Activated T-helper 2 cell treated with anti-CD3 and anti-CD28 coated beads, Interferon-gamma antibody, Interleukin-2, Interleukin-4, amounts not matched to agents 10 μg/mL and 5 μg/mL and 100 μg/mL, durations not matched to agents 14 hours and 24 hours and 36 hours (primary cell): ENCODE data around the gene FOLH1. TPM values are rescaled to one million over a fixed set of nuclear protein-coding genes. Genes with fewer than 3 reads are reported as not detected.
"Not testable (repeated sequence)": the region's sequence is repeated elsewhere in the genome, so short reads cannot be mapped to it uniquely, and the experiment has no call there.

Experiments used
- DNase-seq: peaks from one replicate; pipeline ENCODE4 v3.0.0; 2021; ENCODE audit warnings: low spot score
- H3K27ac Mint-ChIP-seq: one replicate; pipeline ENCODE4 v1.8.0; 2021; ENCODE audit warnings: mixed read lengths
- H3K27me3 Mint-ChIP-seq: one replicate; pipeline ENCODE4 v1.8.0; 2021; ENCODE audit warnings: low read depth, mixed read lengths
- H3K36me3 Mint-ChIP-seq: one replicate; pipeline ENCODE4 v1.8.0; 2021; ENCODE audit warnings: low read depth, mixed read lengths
- H3K4me1 Mint-ChIP-seq: one replicate; pipeline ENCODE4 v1.8.0; 2021; ENCODE audit warnings: low read depth, mixed read lengths
- H3K4me3 Mint-ChIP-seq: one replicate; pipeline ENCODE4 v1.8.0; 2021; ENCODE audit warnings: low read depth, mild to moderate bottlenecking, moderate library complexity, mixed read lengths
- H3K9me3 Mint-ChIP-seq: one replicate; pipeline ENCODE4 v1.8.0; 2021; ENCODE audit warnings: mixed read lengths
- intact Hi-C: fragments of 100-400 bp; cut with micrococcal nuclease; formaldehyde crosslinking; loops from one replicate; pipeline ENCODE4 v1.15.1; 2023
- total RNA-seq: library from RNA; stranded (reverse); gene quantifications from 2 replicates; pipeline ENCODE4 v1.2.3, GENCODE V29; 2022

FOLH1 gene
- total RNA-seq, 1 donor from 2014 or later, result not detected

DNA sequence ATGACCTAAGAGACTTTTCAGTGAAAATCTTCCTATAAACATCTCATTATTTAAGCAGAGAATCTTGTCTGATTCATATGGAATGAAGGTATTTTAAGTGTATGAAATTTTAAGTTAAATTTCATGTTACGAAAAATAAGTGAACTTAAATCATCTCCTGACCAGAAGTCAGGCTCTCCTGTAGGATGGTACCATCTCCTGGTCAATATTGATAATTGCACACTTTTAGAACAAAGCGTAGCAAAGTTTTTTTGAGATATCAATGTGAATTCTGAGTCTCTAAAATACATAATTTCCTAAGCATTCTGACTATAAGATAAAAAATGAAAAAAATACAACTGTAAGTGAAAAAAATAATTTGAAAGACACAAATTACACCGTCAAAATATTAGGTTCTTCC lies 38.8 kb downstream of the FOLH1 start:
- H3K27me3 Mint-ChIP-seq, H3K4me3 Mint-ChIP-seq, H3K36me3 Mint-ChIP-seq, H3K9me3 Mint-ChIP-seq, intact Hi-C loops, H3K27ac Mint-ChIP-seq, DNase-seq, H3K4me1 Mint-ChIP-seq: not testable (repeated sequence)

DNA sequence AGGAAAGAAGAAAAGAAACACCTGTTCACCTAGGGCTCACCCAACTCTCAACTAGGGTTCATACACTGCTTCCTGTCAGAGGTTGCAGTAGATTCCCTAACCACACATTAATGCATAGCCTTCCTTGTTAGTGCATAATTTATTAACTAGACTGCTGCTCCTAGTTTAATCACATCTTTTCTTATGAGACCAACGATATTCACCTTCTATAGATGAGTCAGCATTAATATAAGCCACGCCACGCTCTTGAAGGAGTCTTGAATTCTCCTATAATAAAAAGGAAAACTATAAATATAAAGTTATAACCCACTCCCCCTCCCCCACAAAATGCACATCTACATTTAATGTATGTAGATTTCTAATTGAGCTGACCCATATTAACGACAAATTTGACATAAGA lies 39.4 kb downstream of the FOLH1 start:
- H3K27ac Mint-ChIP-seq, intact Hi-C loops, DNase-seq, H3K36me3 Mint-ChIP-seq, H3K9me3 Mint-ChIP-seq, H3K27me3 Mint-ChIP-seq, H3K4me1 Mint-ChIP-seq, H3K4me3 Mint-ChIP-seq: not testable (repeated sequence)

DNA sequence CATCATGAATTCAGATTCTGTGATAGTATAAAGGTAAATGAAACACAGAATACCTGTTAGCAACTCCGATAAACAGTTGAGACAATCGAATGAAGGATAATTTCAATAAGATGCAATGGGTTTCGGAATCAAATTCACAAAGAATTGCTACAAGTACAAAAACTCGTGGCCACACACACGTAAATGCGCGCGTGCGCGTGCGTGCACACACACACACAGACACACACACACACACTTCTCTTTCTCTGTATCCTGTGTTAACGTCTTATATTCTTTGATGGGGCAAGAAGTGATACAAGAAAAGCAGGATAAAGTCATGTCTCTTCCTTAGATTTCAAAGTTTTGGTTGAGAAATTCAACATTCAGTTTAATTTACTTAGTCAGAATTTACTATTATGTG lies 57.2 kb downstream of the FOLH1 start:
- Mint-ChIP-seq H3K4me3 (no peak overlapping the region), H3K9me3 (no peaks in the 10 kb centered on the region), H3K27ac (no peak overlapping the region), H3K27me3 (no peaks in the 10 kb centered on the region), H3K4me1 (no peaks in the 10 kb centered on the region), H3K36me3 (no peaks in the 10 kb centered on the region)
- no peak for DNase-seq
- intact Hi-C loops, result no loop called here

DNA sequence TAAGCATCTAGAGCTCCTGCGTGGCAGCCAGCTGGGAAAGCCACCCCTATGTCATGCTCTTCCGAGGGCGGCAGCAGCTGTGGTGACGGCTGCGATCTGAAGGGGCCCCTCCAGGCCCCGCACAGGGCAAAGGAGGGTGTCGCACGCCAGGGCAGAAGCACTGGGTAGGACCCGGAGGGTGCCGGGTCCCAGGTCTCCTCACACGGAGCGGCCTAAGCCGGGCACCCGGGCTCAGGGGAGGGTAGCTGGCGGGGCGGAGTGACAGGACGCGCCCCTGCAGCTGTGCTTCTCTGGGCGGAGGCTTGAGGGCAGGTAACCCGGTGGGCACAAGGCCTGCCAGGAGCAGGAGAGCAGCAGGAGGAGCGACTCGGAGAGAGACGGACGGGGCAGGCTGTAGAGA lies 106.0 kb downstream of the FOLH1 start:
- H3K27ac Mint-ChIP-seq, H3K36me3 Mint-ChIP-seq, DNase-seq, H3K27me3 Mint-ChIP-seq, H3K4me3 Mint-ChIP-seq, H3K4me1 Mint-ChIP-seq, intact Hi-C loops: not testable (repeated sequence)
- H3K9me3 Mint-ChIP-seq, result peaks cover 22% of the 10 kb centered on the region

Other genes with a start within 250 kb of the FOLH1 start
- gene TRIM51G, start 224.7 kb downstream of the FOLH1 start, total RNA-seq, result not detected in 2 replicates
- not detected in 2 replicates for gene TRIM49B, start 179.8 kb downstream of the FOLH1 start, total RNA-seq
- not detected in 2 replicates for gene TRIM64C, start 149.5 kb downstream of the FOLH1 start, total RNA-seq